ENCODE results near the gene CTSH. TPM values are rescaled to one million over a fixed set of nuclear protein-coding genes. Genes with fewer than 3 reads are reported as not detected.

Gene CTSH
- total and polyA plus RNA-seq, 2 of the 13 experiments (the other 11 are each of a cell fraction or from before 2014, with no cell fraction given) = 265 to 653 TPM

DNA sequence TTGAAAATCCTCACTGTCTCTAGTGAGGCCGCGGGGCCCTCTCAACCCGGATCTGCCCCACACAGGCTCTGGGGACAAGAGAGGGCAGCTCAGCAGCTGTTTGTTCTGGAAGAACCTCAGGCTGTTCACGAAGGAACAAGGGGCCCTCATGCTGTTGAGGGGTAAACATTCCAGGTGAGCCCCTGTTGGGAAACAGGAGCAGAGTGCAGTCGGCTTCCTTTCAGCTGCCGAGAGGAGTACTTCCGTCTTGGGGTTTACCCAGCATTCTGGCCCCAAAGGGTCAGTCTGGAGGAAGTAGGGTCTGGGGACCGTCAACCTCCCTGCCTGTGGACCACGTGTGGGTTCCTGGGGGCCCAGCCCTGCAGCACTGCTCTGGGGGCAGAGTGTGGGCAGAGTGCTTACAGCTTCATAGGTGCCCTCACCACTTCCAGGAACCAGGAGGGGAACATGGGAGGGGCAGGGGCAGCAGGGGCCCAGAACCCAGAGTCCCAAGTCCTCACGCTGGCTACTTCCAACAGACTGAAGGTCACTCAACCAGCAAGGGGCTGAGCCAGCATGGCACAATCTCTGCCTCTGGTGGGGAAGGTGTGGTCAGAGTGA, 49.2 kb upstream of the CTSH start (continued):
- TF ChIP-seq, protein P1, sequence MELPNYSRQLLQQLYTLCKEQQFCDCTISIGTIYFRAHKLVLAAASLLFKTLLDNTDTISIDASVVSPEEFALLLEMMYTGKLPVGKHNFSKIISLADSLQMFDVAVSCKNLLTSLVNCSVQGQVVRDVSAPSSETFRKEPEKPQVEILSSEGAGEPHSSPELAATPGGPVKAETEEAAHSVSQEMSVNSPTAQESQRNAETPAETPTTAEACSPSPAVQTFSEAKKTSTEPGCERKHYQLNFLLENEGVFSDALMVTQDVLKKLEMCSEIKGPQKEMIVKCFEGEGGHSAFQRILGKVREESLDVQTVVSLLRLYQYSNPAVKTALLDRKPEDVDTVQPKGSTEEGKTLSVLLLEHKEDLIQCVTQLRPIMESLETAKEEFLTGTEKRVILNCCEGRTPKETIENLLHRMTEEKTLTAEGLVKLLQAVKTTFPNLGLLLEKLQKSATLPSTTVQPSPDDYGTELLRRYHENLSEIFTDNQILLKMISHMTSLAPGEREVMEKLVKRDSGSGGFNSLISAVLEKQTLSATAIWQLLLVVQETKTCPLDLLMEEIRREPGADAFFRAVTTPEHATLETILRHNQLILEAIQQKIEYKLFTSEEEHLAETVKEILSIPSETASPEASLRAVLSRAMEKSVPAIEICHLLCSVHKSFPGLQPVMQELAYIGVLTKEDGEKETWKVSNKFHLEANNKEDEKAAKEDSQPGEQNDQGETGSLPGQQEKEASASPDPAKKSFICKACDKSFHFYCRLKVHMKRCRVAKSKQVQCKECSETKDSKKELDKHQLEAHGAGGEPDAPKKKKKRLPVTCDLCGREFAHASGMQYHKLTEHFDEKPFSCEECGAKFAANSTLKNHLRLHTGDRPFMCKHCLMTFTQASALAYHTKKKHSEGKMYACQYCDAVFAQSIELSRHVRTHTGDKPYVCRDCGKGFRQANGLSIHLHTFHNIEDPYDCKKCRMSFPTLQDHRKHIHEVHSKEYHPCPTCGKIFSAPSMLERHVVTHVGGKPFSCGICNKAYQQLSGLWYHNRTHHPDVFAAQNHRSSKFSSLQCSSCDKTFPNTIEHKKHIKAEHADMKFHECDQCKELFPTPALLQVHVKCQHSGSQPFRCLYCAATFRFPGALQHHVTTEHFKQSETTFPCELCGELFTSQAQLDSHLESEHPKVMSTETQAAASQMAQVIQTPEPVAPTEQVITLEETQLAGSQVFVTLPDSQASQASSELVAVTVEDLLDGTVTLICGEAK (IDR thresholded peaks at IDR 0.05) = no peak
- TF ChIP-seq, protein P1 (CRISPR knock-in tag; IDR thresholded peaks at IDR 0.05) = peak; percentile 73; the same call in 1 of the 2 replicates
- peak; percentile 91 for TF ChIP-seq HNF4G (IDR thresholded peaks at IDR 0.05; ENCODE audit: borderline replicate concordance, low read depth, low read length)
- TF ChIP-seq HNF4G (CRISPR knock-in tag; IDR thresholded peaks at IDR 0.05; ENCODE audit: borderline replicate concordance, low read depth) = peak; percentile 85; the same call in 1 of the 2 replicates
- TF ChIP-seq HNRNPUL1 (IDR thresholded peaks at IDR 0.05; ENCODE audit: low read depth, low read length) = no peak
- TF ChIP-seq ZSCAN9 (CRISPR knock-in tag; IDR thresholded peaks at IDR 0.05; ENCODE audit: borderline replicate concordance) = peak; percentile 78; the same call in 1 of the 2 replicates
- TF ChIP-seq ZNF337 (CRISPR knock-in tag; IDR thresholded peaks at IDR 0.05; ENCODE audit: borderline replicate concordance, low read depth) = no peak
- no peak for TF ChIP-seq ATF1 (CRISPR knock-in tag; IDR thresholded peaks at IDR 0.05)
- no peak for TF ChIP-seq MAFF (IDR thresholded peaks at IDR 0.05; ENCODE audit: low read depth, low read length)
- TF ChIP-seq NFATC3 (CRISPR knock-in tag; IDR thresholded peaks at IDR 0.05) = 0 out of 2 replicates have a peak, but pooled peaks have one; percentile 57
- no peak for TF ChIP-seq KAT2B (IDR thresholded peaks at IDR 0.05; ENCODE audit: borderline replicate concordance, low read depth, low read length)
- TF ChIP-seq, protein P2, sequence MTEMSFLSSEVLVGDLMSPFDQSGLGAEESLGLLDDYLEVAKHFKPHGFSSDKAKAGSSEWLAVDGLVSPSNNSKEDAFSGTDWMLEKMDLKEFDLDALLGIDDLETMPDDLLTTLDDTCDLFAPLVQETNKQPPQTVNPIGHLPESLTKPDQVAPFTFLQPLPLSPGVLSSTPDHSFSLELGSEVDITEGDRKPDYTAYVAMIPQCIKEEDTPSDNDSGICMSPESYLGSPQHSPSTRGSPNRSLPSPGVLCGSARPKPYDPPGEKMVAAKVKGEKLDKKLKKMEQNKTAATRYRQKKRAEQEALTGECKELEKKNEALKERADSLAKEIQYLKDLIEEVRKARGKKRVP (CRISPR knock-in tag; IDR thresholded peaks at IDR 0.05) = peak in 1 of 2 experiments; percentile 67; a peak in 2 of 4 replicates
- peak; percentile 96 for TF ChIP-seq ZNF614 (CRISPR knock-in tag; IDR thresholded peaks at IDR 0.05; ENCODE audit: borderline replicate concordance)
- TF ChIP-seq, protein P3, sequence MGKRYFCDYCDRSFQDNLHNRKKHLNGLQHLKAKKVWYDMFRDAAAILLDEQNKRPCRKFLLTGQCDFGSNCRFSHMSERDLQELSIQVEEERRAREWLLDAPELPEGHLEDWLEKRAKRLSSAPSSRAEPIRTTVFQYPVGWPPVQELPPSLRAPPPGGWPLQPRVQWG (CRISPR knock-in tag; IDR thresholded peaks at IDR 0.05; ENCODE audit: borderline replicate concordance, low read depth) = no peak
- TF ChIP-seq MAFK (conservative IDR thresholded peaks at IDR 0.05 in 1 of 2, IDR thresholded peaks at IDR 0.05 in 1 of 2; ENCODE audit: low read length in 2 of 2) = 0 out of 4 replicates have a peak, but pooled peaks of 1 of the 2 experiments have one; percentile 1
- no peak for TF ChIP-seq NFE2L2 (IDR thresholded peaks at IDR 0.05; ENCODE audit: low read length)
- TF ChIP-seq MEIS1 (CRISPR knock-in tag; IDR thresholded peaks at IDR 0.05; ENCODE audit: borderline replicate concordance) = 0 out of 2 replicates have a peak, but pooled peaks have one; percentile 56
- 0 out of 2 replicates have a peak, but pooled peaks have one; percentile 83 for TF ChIP-seq ZNF136 (CRISPR knock-in tag; IDR thresholded peaks at IDR 0.05; ENCODE audit: low read depth)
